Epidermal melanocyte (primary cell): ENCODE results near the gene PXMP2.
"Not testable (repeated sequence)": the region's sequence is repeated elsewhere in the genome, so short reads cannot be mapped to it uniquely, and the experiment has no call there.

Experiments
- DNase-seq: peaks from one replicate; pipeline ENCODE4 v3.0.0; 2011; ENCODE audit warnings: low spot score; ENCODE audit not compliant: insufficient read length

The PXMP2 gene

GRCh38 chr12:132747395-132747794 is 60.0 kb downstream of the PXMP2 start:
- no peak for DNase-seq

DNA sequence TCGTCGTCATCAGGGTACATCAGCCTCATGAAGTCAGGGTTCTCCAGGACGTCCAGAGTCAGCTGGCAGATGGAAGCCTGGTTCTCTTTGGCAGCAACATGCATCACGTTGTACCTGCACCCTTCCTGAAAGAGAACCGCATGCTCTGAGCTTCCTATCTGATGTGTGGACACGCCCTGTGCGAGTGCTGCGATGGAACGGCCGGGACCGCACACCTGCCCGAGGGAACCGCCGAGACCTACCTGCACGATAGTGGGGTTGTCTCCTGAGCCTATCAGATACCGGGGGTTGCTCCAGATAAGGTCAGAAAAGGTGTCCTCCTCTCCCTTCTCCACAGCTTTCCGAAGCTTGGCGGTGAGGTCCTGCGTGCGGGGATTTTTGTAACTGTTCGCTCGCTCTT is 60.5 kb downstream of the PXMP2 start:
- no peak for DNase-seq

DNA sequence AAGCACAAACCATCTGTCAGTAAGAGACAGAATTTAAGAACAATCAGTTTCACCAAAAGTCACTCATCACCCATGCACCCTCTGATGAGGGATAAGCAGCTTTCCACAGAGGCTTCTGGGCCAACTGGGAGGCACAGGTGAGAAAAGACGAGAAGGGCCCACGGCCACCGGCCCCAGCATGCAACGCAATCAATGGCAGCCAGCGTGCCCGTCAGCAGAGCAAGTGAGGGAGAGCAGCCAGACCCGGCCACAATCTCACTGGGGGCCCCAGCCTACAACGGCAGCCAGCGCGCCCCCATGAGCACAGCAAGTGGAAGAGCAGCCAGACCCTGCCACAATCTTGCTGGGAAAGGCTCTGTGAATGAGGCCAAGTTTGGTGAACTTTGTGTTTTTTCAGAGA is 60.9 kb downstream of the PXMP2 start:
- no peak for DNase-seq

DNA sequence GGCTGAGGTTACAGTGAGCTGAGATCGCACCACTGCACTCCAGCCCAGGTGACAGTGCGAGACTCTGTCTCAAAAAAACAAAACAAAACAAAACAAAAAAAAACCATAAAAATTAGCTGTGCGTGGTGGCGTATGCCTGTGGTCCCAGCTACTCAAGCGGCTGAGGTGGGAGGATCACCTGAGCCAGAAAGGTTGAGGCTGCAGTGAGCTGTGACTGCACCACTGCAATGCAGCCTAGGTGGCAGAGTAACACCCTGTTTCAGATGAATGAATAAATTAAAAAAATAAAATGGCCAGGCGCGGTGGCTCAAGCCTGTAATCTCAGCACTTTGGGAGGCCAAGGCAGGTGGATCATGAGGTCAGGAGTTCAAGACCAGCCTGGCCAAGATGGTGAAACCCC is 66.3 kb downstream of the PXMP2 start:
- DNase-seq, result not testable (repeated sequence)

DNA sequence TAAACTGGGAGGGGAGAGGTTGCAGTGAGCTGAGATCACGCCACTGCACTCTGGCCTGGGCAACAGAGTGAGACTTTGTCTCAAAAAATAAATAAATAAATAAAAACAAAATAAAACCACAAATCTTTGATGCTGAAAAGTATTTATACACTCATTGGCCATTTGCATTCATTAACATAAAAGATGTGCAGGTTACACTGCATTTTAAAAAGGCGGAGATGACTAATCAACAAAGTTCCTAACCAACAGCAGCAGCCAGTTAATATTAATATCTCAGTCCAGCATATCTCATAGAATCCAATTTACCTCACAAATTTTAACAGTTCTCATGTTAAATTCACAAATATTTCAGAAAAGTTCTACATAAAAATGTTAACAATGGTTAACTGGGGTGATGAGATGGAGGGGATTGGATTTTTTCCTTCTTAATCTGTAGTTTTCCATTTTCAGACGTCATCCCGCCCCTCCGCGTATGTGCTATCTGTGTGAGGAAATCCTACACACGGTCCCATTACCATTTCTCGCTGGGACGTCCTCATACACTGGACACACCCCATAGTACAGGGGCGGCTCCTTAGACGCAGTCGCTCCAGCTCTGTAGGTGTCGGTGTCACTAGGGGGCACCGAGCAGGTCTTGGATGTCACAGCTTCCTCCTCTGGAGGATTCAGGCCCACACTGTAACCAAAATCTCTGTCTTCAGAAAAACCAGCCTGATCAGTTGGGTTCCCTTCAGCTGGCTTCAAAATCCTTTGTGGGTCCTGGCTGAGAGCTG is 67.0 kb downstream of the PXMP2 start:
- DNase-seq, result no peak
